Measurements from ENCODE around the gene ABCF3. TPM values are rescaled to one million over a fixed set of nuclear protein-coding genes. Genes with fewer than 3 reads are reported as not detected.
A peak's percentile ranks its signal among the peaks of the same experiment; 100 is the strongest.

ABCF3 gene
- total RNA-seq, 1 donor from 2014 or later: 93.3 TPM

DNA sequence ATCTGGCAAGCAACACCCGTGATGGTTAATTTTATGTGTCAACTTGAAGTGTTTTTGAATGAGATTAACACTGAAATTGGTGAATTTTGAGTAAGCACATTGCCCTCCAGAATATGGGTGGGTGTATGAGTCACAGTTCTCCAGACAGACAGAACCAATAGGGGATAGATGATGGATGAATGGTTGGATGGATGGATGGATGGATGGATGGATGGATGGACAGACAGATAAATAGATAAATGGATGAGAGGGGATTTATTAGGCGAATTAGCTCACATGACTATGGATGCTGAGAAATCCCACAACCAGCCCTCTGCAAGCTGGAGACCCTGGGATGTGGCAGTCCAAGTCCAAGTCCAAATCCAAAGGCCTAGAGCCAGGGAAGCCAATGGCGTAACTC is 37.9 kb downstream of the ABCF3 start:
- H3K27me3 ChIP-seq: no peaks in the 10 kb centered on the region

DNA sequence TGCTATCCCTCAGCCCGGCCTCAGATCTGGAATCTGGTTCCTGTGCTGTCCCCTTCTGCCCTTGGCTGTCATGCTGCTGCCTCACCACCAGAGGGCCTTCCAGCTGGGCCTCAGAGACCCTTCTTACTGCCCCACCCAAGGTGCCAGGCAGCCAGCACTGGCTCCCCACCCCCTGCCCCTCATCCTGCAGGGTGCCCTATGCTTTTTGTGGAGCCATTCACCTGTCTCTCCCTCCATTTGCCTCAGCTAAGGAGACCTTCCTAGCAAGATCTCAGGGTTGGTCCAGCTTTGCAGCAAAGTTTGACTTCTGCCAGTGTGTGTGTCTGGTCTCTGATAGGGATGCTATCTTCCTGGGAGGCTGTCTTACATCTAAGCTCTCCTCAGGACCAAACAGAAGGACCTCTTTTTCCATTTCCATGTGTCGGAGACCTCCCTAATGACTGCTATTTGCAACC is 41.5 kb downstream of the ABCF3 start:
- intact Hi-C loops (cut with DNase I): no loop called here
- Histone ChIP-seq H3K4me3 (no peak overlapping the region), H3K4me1 (peaks cover 10% of the 10 kb centered on the region in 2 donors), H3K27me3 (peaks cover 25% of the 10 kb centered on the region), H3K9me3 (no peaks in the 10 kb centered on the region), H3K36me3 (no peaks in the 10 kb centered on the region), H3K27ac (no peak overlapping the region)
- no peak for DNase-seq (ENCODE audit: low spot score in 2 of 2)
- TF ChIP-seq, protein P1, sequence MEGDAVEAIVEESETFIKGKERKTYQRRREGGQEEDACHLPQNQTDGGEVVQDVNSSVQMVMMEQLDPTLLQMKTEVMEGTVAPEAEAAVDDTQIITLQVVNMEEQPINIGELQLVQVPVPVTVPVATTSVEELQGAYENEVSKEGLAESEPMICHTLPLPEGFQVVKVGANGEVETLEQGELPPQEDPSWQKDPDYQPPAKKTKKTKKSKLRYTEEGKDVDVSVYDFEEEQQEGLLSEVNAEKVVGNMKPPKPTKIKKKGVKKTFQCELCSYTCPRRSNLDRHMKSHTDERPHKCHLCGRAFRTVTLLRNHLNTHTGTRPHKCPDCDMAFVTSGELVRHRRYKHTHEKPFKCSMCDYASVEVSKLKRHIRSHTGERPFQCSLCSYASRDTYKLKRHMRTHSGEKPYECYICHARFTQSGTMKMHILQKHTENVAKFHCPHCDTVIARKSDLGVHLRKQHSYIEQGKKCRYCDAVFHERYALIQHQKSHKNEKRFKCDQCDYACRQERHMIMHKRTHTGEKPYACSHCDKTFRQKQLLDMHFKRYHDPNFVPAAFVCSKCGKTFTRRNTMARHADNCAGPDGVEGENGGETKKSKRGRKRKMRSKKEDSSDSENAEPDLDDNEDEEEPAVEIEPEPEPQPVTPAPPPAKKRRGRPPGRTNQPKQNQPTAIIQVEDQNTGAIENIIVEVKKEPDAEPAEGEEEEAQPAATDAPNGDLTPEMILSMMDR (IDR thresholded peaks at IDR 0.05): peak; percentile 35 to 65 (median 55)

More for the DNA sequence above, 37.9 kb downstream of the ABCF3 start:
- Histone ChIP-seq H3K4me1 (no peaks in the 10 kb centered on the region), H3K4me3 (no peak overlapping the region), H3K27ac (no peak overlapping the region), H3K36me3 (no peaks in the 10 kb centered on the region), H3K9me3 (no peaks in the 10 kb centered on the region)
- intact Hi-C loops (cut with DNase I): no loop called here
- no peak for DNase-seq (ENCODE audit: low spot score in 2 of 2)
- TF ChIP-seq, protein P1 (IDR thresholded peaks at IDR 0.05): no peak

DNA sequence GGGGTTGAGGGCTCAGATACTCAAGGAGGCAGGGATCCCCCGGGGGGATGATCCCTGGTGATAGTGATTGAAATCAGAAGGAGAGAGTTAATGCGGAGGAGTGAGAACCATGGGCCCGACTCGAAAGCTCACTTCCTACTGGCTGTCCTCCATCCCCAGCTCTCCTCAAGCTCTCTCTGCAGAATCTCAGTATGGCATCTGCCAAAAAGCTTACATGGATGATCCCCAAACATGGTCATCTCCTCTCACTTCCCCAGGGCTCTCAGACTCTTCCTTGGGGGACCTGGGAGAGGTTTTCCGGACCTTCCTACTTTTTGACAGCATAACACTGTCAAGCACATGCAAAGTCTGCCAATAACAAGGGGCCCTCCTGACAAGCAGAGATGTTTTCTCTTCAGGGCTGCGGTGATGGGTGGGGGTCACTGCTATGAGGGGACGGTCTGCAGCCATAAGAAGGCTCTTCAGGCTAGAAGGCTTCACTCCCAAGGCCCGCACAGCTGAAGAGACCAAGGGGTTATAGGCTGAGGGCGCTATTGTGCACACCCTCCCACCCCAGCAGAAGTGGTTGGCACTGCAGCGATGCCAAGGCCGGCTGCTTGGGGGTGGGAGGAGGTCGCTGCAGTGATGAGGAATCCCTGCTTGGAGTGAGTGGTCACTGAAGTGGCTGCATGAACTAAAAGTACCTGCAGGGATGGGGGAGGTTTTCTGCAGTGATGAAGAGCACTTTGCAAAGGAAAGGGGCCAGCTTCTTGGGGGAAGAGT is 42.6 kb downstream of the ABCF3 start:
- DNase-seq (ENCODE audit: low spot score in 2 of 2): no peak
- H3K36me3 ChIP-seq: no peaks in the 10 kb centered on the region
- TF ChIP-seq, protein P1 (IDR thresholded peaks at IDR 0.05): no peak
- H3K27ac ChIP-seq: no peak overlapping the region
- H3K27me3 ChIP-seq: peaks cover 25% of the 10 kb centered on the region
- H3K4me1 ChIP-seq: peaks cover 10% of the 10 kb centered on the region in 2 donors
- intact Hi-C loops (cut with DNase I): no loop called here
- peak overlapping the region; percentile 66 to 76 for H3K4me3 ChIP-seq
- no peaks in the 10 kb centered on the region for H3K9me3 ChIP-seq

DNA sequence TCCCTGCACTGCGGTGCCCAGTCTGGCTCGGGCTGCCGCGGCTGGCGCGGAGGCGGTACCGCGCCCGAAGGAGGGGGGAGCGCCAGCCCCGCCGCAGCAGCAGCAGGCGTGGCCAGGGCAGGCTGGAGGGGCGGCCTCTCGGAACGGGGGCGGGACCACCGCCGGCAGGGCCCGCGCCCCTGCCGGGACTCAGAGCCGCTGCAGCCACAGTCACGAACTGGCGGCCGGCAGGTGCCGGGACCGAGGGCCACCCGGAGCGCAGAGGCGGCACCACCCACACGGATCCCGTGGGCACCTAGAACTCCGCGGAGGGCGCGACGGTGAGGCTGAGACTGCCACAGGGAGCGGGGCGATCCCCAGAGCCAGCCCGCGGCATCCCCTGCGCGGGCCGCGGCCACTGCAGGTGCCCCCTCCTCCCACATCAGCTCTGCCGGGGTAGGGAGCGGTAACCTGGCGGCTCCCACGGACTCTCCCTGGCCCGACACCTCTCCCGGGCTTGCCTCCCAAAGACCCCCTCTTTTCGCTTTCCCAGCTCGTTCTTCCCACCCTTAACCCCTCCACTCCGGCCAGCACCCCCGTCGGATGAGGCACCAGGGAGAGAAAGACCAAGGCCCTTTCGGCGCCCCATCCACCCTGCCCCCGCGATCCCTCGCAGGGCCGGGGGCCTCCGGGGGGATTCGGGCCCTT is 43.5 kb downstream of the ABCF3 start, which contains the start of gene VWA5B2:
TSS of gene VWA5B2 (plus strand) at position 192 of the 687 bp plus-strand sequence. CDS start 944 bp downstream, outside the sequence.
- peaks cover 10% of the 10 kb centered on the region in 2 donors for H3K4me1 ChIP-seq
- no peak within 1 kb of the TSS for H3K27ac ChIP-seq
- TF ChIP-seq, protein P1 (IDR thresholded peaks at IDR 0.05): peak; percentile 14 to 46 (median 33)
- no peaks in the 10 kb centered on the region for H3K9me3 ChIP-seq
- intact Hi-C loops (cut with DNase I): no loop called here
- no peaks in the 10 kb centered on the region for H3K36me3 ChIP-seq
- peaks cover 25% of the 10 kb centered on the region for H3K27me3 ChIP-seq
- peak within 1 kb of the TSS; percentile 66 to 76 for H3K4me3 ChIP-seq
- no peak for DNase-seq (ENCODE audit: low spot score in 2 of 2)

DNA sequence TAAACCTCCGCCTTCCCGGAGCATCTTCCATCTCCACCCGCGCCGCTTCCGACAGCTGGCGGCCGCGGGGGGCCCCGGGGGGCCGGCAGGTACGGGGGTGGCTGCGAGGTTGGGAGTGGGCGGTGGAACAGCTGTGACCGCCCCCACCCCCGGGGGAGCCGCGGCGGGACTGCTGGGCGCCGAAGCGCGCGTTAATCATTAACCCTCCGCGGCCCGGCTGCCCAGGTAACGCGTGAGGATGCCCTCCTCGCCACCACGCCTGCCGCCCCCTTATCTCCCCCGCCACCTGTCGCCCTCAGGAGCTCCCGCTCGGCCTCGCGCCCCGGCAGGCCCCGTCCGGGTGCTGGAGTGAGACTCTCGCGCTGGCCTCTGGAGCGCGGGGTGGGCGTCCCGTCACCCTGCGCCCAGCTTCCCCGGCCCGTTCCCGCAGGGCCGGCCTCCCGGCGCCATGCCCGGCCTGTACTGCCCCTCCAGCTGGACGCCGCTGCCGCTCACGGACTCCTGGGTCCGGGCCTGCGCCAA is 44.1 kb downstream of the ABCF3 start:
- peaks cover 25% of the 10 kb centered on the region for H3K27me3 ChIP-seq
- H3K9me3 ChIP-seq: no peaks in the 10 kb centered on the region
- H3K27ac ChIP-seq: no peak overlapping the region
- TF ChIP-seq, protein P1 (IDR thresholded peaks at IDR 0.05): no peak
- H3K4me3 ChIP-seq: peak overlapping the region; percentile 66 to 76
- no peak for DNase-seq (ENCODE audit: low spot score in 2 of 2)
- H3K4me1 ChIP-seq: peaks cover 10% of the 10 kb centered on the region in 2 donors
- intact Hi-C loops (cut with DNase I): no loop called here
- H3K36me3 ChIP-seq: no peaks in the 10 kb centered on the region
